GM19452 (cell line): ENCODE data around the gene CMBL.
"Not testable (repeated sequence)": the region's sequence is repeated elsewhere in the genome, so short reads cannot be mapped to it uniquely, and the experiment has no call there.

ENCODE experiments used
- ATAC-seq: cut with Tn5 transposase; IDR thresholded peaks from one replicate; pipeline ENCODE4 v1.9.1; 2021; ENCODE audit not compliant: unreplicated experiment

The CMBL gene

GRCh38 chr5:10307206-10308148 lies at the start of gene CMBL:
CMBL (minus strand) TSS chr5:10307902; CDS start chr5:10290762, 17,140 bp downstream.
- peak; percentile 79 for ATAC-seq

DNA sequence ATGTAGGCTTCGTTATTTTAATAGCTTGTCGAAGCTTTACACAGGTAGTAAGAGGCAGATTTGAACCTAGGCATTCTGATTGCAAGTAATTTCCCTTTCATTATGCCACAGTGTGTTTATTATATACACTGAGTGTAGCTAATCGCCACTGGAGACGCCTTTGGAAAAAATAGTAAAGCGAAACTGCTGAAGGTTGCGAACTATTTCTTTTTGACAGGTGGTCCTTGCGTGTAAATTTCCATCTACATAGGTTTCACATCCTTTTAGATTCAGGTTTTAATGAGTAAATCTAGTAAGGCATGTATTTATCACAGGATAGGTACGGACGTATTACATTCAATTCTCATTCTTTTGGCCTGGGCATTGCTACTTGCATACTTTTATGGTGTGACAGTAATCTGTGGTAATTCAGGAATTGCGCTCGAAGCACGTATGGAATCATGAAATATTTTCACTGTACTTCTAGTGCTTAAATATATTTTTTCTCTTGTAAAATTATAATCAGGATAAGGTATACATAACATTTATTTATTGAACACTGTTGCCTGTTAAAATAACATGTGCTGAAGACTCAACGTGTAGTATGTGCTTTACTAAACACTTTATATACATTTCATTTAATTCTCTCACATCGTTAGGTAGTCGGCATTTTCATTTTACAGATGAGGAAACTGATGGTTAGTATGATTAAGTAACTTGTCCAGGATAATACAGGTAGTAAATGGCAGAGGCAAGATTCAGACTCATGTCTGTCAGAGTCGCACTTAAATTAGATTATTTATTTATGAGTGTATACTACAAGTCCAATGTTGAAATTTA lies 47.6 kb upstream of the CMBL start:
- no peak for ATAC-seq

DNA sequence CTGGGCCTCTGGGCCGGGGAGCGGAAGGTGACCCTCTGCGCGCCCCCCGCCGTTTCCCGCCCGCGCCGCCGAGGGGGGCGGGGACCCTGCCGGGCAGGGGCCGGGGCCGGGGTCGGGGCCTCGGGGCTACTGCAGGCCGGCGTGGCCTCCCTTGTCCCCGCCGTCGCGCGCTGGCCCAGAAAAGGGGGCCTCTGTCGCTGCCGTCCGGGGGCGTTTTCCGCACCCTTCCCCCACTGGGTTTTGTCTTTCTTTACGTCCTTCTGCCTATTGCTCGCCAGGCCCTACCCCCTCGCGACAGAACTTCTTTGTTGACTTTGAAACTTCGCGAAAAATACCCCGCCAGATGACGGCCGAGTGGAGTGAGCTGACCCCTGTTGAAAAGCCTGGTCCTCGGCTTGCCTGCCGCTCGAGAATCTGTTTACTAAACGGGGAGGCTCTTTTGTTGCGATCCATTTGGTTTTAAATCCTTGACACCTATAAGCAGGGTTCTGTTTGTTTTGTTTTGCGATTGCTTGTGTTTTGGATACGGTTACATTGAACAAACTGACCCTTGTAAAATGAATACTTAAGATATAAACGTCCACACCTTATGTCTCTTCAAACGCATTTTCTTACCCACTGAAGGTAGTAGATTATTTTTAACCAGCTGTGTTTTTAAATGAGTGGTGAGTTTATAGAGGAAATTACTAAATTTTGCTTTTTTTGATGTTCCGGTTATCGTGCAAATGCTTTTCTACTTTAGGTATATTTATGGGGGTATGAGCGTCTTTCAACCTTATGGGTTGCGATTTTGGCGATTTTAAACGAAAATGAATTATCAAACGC lies 46.6 kb upstream of the CMBL start:
- peak; percentile 23 for ATAC-seq

DNA sequence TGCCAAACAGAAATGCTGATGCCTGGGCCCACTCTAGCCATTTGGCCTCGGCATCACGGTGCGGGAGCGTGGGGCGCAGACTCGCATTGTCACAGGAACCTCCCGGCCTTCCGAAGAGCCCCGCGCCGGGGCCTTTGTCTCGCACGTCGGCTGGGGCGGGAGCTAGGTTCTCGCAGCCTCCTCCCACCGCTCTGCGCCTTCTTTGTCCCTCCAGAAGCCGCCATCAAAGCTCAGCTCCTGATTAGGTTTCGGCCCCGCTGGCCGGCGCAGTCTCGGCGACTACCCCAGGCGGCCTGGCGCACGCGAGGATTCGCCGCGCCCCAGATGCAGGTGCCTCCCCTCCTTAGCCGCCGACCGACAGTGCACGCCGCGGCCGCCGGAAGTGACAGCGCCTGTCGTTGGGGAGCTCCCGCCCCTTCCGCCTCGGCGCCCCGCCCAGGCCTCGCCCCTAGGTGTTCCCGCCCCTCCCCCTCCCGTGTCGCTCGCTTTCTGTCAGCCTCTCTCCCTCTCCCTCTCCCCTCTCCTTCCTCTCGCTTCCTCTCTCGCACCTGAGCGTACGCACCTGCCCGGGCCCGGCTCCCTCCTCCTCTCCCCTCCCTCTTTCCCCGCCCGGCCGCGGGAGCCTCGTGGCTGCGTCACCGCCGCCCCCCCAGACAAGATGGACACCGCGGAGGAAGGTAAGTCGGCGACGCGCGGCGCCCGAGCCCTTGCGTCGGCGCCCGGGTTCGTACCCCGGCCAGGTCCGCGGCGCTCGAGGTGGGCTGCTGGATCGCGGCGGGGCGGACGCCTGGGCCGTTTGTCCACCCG lies 45.7 kb upstream of the CMBL start, which contains the start of gene MARCHF6:
MARCHF6 (plus strand) TSS at position 455 of the 807 bp plus-strand sequence; CDS start at position 659, 204 bp downstream.
- peak; percentile 84 for ATAC-seq

DNA sequence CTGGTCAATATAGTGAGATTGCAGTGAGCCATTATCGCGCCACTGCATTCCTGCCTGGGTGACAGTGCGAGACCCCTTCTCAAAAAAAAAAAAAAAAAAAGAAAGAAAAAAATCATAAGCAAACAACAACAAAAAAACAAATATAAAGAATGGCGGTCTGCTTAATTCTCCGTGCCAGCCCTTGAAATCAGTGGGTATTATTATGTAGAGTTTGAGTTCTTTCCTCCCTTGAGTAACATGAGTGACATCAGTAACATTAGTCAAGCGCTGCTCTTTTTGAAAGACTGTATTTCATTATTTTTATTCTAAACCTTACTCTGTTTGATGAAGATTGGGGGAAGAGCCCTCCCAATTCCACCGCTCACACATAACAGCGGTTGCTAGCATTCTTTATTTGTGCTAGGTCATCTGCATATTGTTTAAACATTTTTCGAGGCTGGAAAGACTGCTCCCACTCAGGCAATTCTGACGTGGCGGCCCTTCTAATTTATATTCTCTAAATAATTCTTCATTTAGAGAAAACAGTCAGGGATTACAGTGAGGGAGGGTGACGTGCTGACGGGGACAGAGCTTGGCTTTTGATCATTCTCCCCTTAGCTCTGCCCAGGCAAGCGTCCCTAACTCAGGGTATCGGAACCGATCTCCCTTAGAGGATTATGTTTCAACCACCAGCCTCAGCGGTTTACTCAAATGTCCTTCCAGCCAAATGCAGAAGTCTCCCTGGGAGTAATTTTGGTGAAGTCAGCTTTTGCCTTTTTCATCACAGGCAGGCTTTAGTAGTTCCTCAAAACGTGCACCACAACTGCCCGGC lies 44.9 kb upstream of the CMBL start:
- peak; percentile 11 for ATAC-seq

- ATAC-seq, result no peak
Measured at GRCh38 chr5:10351919-10352318, 44.2 kb upstream of the CMBL start.

DNA sequence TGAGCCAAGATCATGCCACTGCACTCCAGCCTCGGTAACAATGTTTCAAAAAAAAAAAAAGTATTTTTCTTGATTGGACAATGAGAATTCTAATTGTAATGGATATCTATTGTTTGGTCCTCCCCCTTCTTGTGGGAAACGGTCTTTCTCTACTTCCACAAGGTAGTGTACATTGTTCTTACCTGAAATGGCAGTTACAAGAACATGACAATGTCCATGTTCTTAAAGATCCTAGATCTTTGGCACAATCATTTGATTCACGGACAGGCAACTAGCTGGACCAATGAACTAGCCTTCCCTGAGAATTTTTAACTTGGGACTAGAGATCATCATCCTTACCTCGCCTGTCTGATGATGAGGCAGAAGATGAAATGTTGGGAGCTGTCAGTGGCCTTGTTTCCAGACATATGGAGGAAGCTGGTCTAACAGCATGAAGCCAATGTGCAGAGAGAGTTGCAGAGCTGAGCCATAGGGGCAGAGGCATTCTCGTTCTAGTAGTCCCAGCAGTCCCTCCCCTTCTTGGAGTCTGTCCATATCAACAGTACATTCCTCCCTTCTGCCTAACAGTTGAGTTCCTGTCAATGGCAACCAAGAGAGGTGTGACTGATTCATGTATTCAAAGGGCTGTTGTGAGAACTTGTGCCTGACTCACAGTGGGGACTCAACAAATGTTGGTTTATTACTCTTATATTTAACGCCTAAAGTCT lies 43.6 kb upstream of the CMBL start:
- ATAC-seq, result no peak

DNA sequence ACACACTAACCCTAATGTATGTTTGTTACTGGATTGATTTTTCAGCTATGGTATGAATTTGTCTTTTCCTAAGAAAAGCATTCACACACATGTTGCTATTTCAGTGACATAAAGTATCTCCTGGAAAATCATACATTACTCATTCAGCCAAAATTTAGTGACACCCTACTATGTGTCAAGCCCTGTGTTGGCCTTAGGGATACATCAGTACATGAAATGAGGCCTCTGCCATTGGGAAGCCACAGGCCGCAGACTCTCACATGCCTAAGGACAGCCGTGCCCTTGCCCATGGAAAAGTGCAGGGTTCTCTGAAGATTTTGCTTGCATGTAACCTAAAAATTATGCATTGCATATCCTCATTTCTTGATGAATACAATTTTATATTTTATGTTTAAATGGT lies 40.6 kb upstream of the CMBL start:
- no peak for ATAC-seq

DNA sequence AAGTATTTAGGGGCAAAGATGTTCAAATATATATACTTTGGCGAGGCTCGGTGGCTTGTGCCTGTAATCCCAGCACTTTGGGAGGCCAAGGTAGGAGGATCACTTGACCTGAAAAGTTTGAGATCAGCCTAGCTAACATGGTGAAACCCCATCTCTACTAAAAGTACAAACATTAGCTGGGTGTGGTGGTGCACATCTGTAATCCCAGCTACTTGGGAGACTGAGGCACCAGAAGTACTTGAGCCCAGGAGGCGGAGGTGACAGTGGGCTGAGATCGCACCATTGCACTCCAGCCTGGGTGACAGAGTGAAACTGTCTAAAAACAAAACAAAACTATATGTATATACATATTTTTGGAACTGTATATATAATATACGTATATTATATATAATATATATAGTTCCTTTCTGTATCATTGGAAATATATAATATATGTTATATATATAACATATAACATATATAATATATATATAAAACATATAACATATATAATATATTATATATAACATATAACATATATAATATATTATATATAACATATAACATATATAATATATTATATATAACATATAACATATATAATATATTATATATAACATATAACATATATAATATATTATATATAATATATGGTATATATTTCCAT lies 36.9 kb upstream of the CMBL start:
- not testable (repeated sequence) for ATAC-seq

- no peak for ATAC-seq
Measured at GRCh38 chr5:10343486-10343885, 35.8 kb upstream of the CMBL start.

DNA sequence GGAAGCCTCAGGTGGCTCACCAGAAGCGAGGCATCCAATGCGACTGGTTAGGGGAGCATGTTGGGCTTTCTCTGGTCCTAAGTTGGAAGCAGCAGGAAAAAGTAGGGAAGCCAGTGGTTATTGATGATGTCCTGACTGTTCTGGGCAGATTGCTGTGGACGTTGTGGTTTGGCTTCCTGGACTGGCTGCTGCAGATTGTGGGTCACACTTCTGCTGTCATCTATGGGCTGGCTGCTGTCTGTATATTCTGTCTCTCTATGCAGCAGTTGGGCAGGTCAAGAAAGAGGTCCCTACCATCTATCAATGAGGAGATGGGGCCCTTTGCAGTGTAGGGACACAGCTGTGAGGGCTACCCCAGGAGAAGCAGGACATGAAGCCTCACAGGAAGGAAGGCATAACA lies 32.3 kb upstream of the CMBL start:
- ATAC-seq, result no peak

DNA sequence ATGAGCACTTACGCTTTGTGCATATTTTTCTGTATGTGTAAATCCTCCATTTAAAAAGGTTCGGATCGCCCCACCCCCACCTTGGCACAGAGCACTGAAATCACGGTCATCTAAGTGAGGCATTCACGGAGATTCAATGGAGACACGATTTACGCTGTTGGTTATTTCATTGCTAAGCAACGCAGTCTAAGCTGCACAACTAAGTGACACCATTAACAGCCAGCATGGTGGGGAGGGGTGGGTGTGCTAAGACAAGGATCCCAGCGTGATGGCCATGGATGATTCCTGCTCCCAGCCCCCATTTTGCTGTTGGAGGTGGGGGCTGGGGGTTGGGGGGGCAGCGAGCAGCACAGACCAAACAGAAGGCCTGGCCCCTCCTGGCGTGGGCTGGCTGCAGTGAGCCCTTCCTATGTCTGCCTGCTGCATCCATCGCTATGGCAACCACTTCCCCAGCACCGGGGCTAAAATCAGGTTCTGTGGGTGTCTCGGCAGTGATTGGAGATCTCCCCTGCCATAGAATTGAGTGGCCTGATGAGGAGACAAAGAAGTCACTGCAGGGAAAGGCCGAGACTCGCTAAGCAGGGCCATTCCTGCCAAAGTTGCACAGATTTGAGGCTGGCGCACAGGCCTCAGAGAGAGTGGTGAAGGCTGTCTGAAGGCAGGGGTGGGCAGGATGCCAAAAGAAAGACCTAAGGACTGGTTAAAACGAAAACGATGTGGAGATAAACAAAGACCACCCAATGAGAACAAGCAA lies 31.5 kb upstream of the CMBL start:
- no peak for ATAC-seq

- ATAC-seq, result no peak
Measured at GRCh38 chr5:10338686-10339057, 31.0 kb upstream of the CMBL start.

DNA sequence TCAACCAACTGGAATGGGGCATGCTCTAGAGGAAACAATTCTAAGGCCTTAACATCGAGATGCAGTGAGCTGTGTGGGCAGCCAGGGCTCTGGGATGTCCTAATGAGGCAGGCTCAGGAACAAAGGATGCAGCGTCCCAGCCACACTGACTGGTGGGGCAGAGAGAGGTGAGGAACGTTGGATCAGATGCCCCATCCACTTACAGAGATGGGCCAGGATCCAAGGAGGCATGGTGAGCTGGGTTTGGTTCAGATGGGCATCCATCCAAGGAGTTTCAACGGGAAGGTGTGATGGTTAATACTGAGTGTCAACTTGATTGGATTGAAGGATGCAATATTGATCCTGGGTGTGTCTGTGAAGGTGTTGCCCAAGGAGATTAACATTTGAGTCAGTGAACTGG lies 30.3 kb upstream of the CMBL start:
- ATAC-seq, result no peak

GRCh38 chr5:10337107-10337506 lies 29.4 kb upstream of the CMBL start:
- no peak for ATAC-seq

DNA sequence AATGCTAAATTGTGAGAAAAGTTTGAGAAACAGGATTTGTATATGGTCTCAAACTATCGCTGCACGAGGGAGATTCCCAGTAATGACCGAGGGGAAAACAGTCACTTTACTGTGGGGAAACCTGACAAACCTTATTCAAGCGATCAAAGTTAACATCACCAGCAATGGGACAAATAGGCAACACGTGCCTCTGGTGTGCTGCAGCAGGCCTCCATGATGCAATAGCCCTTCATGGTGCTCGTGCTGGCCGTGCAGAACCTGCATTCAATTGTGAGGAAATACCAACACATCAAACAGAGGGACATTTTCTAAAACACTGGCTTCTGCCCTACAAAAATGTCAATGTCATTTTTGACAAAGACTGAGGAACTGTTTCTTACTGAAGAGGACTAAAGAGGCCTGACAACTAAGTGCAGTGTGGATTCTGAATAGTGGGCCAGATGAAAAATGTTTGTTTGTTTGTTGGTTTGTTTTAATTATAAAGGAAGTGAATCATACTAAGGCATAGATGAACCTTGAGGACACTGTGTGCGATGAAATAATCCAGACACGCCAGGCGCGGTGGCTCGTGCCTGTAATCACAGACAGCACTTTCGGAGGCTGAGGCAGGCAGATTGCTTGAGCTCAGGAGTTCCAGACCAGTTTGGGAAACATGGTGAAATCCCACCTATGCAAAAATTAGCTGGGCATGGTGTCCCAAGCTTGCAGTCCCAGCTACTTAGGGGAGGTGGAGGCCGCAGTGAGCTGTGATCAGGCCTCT lies 28.2 kb upstream of the CMBL start:
- ATAC-seq, result no peak

DNA sequence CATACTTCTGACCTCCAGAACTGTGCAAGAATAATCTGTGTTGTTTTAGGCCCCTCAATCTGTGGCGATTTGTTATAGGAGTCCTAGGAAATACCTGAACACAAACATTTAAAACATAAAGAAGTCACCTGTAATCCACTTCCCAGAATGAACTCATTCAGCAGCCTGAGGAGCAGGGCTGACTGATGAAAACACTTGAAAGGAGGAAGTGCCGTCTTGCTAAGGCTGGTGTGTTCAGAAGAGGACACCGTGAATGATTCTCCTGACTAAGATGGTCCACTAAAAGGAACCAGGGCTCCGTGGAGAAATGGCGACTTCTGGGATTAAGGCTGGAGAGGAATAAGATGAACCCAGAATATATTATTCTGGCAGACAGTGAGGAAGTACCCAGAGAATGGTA lies 27.1 kb upstream of the CMBL start:
- ATAC-seq, result no peak
